ENCODE measurements around the gene OR5T3. TPM values are rescaled to one million over a fixed set of nuclear protein-coding genes. Genes with fewer than 3 reads are reported as not detected.

OR5T3 gene
- total RNA-seq, 3 donors from 2014 or later (not counting 1 experiment from before 2014, with no cell fraction given): not detected

GRCh38 chr11:56296898-56297297 lies 44.8 kb downstream of the OR5T3 start:
- no peaks in the 10 kb centered on the region for H3K9me3 ChIP-seq (ENCODE audit: control insufficient read depth, insufficient read depth, low read length)
- H3K27ac Mint-ChIP-seq: no peak overlapping the region
- DNase-seq (no peak), ATAC-seq (no peak)
- intact Hi-C loops (cut with micrococcal nuclease): no loop called here
- peaks cover 11 to 23% of the 10 kb centered on the region in 2 donors for H3K9me3 Mint-ChIP-seq
- H3K4me1 Mint-ChIP-seq: no peaks in the 10 kb centered on the region
- H3K36me3 ChIP-seq (ENCODE audit: control insufficient read depth, insufficient read depth, low read length): no peaks in the 10 kb centered on the region
- no peaks in the 10 kb centered on the region for H3K27me3 Mint-ChIP-seq (ENCODE audit: low read depth in 2 of 2)
- no peak overlapping the region for H3K4me3 ChIP-seq (ENCODE audit: low read length)
- H3K4me3 Mint-ChIP-seq: no peak overlapping the region
- no peak overlapping the region for H3K27ac ChIP-seq (ENCODE audit: low read length)
- no peak for TF ChIP-seq CTCF (IDR thresholded peaks at IDR 0.05)
- H3K36me3 Mint-ChIP-seq: peaks cover 7% of the 10 kb centered on the region
- H3K27me3 ChIP-seq (ENCODE audit: control insufficient read depth, insufficient read depth, low read length): no peaks in the 10 kb centered on the region
- H3K4me1 ChIP-seq (ENCODE audit: control insufficient read depth, insufficient read depth, low read length): no peaks in the 10 kb centered on the region
- 88% methylated on average over 4 of the region's 4 CpGs for WGBS (ENCODE audit: insufficient coverage)

Other genes starting within 250 kb of the OR5T3 start
- gene OR5AS1, start 224.6 kb upstream of the OR5T3 start, total RNA-seq: not detected
- gene OR8I2, start 158.9 kb upstream of the OR5T3 start, total RNA-seq: not detected
- gene OR8H2, start 148.6 kb upstream of the OR5T3 start, total RNA-seq: not detected
- gene OR8H3, start 129.9 kb upstream of the OR5T3 start, total RNA-seq: not detected
- gene OR8J3, start 112.1 kb upstream of the OR5T3 start, total RNA-seq: not detected
- gene OR8K5, start 91.9 kb upstream of the OR5T3 start, total RNA-seq: not detected
- gene OR5J2, start 75.6 kb upstream of the OR5T3 start, total RNA-seq: not detected
- not detected for gene OR5T2, start 18.0 kb upstream of the OR5T3 start, total RNA-seq
- gene OR5T1, start 21.9 kb downstream of the OR5T3 start, total RNA-seq: not detected
- gene OR8H1, start 40.0 kb downstream of the OR5T3 start, total RNA-seq: not detected
- not detected for gene OR8K3, start 62.9 kb downstream of the OR5T3 start, total RNA-seq
- not detected for gene OR8K1, start 93.8 kb downstream of the OR5T3 start, total RNA-seq
- not detected for gene OR8J1, start 102.0 kb downstream of the OR5T3 start, total RNA-seq
- not detected for gene OR8U1, start 123.4 kb downstream of the OR5T3 start, total RNA-seq
- gene OR5AL1, start 160.4 kb downstream of the OR5T3 start, total RNA-seq: not detected
- not detected for gene OR5M3, start 221.1 kb downstream of the OR5T3 start, total RNA-seq
- gene OR5M8, start 239.1 kb downstream of the OR5T3 start, total RNA-seq: not detected